H1 (cell line): ENCODE data around the gene RAD51B. TPM values are rescaled to one million over a fixed set of nuclear protein-coding genes. Genes with fewer than 3 reads are reported as not detected.

Experiments
- CTCF ChIA-PET: fragments of 300-600 bp; sonication (Branson Sonifier 250); formaldehyde crosslinking; loops from one replicate; lab custom pipeline; 2021; ENCODE audit not compliant: partially characterized antibody; lab: Charles Lee
- POLR2A ChIA-PET: fragments of 300-600 bp; sonication (Branson Sonifier 250); formaldehyde crosslinking; loops from one replicate; lab custom pipeline; 2021; ENCODE audit warnings: inconsistent platforms; ENCODE audit not compliant: partially characterized antibody; lab: Charles Lee
- DNase-seq, 2 experiments: peaks; one replicate each; pipeline versions ENCODE4 v3.0.0 to v3.0.0-alpha.2; 2010 to 2022; ENCODE audit warnings: low spot score in 2 of 2, low read depth in 1 of 2, mixed read lengths in 1 of 2
- FAIRE-seq: peaks from 2 replicates; lab custom pipeline; 2011; peaks lifted over from hg19 to GRCh38; lab: Jason Lieb, UNC
- H2AFZ ChIP-seq: 2 replicates; pipeline ENCODE4 v1.8.1; 2012; ENCODE audit warnings: low read length, inconsistent platforms
- H2AK5ac ChIP-seq: 2 replicates; pipeline ENCODE4 v1.6.1; 2013; ENCODE audit warnings: low read depth, low read length
- H2BK120ac ChIP-seq: replicated peaks from 2 replicates; pipeline ENCODE3; 2013; ENCODE audit warnings: low read depth, low read length, inconsistent platforms
- H2BK12ac ChIP-seq: 2 replicates; pipeline ENCODE4 v1.6.1; 2013; ENCODE audit warnings: low read depth, low read length
- H2BK15ac ChIP-seq: 2 replicates; pipeline ENCODE4 v1.6.1; 2013; ENCODE audit warnings: low read length
- H2BK20ac ChIP-seq: 2 replicates; pipeline ENCODE4 v1.6.1; 2013; ENCODE audit warnings: low read length
- H2BK5ac ChIP-seq: 2 replicates; pipeline ENCODE4 v1.6.1; 2013; ENCODE audit warnings: low read depth, low read length
- H3K14ac ChIP-seq: 2 replicates; pipeline ENCODE4 v1.6.1; 2013; ENCODE audit warnings: inconsistent platforms; ENCODE audit not compliant: insufficient read length
- H3K18ac ChIP-seq: 2 replicates; pipeline ENCODE4 v1.6.1; 2013; ENCODE audit warnings: low read length; ENCODE audit errors: extremely low read depth
- H3K23ac ChIP-seq: 2 replicates; pipeline ENCODE4 v1.6.1; 2013; ENCODE audit warnings: inconsistent platforms; ENCODE audit not compliant: insufficient read length
- H3K23me2 ChIP-seq: 2 replicates; pipeline ENCODE4 v1.6.1; 2013; ENCODE audit warnings: low read depth, low read length
- H3K27ac ChIP-seq: 2 replicates; pipeline ENCODE4 v1.6.1; 2011; ENCODE audit warnings: low read depth, low read length, inconsistent platforms
- H3K27me3 ChIP-seq, 4 experiments: replicated peaks in 1 of 4; 1 replicate in 1 of 4; 2 replicates in 3 of 4; pipeline versions ENCODE4 v1.6.1 to v1.8.1; 2011 to 2013; ENCODE audit warnings: low read length in 3 of 4, mild to moderate bottlenecking in 3 of 4, inconsistent platforms in 2 of 4, mixed read lengths in 2 of 4, moderate library complexity in 1 of 4; ENCODE audit not compliant: control insufficient read depth in 3 of 4, insufficient read depth in 3 of 4; ENCODE audit errors: extremely low read depth in 1 of 4
- H3K36me3 ChIP-seq, 4 experiments: 2 replicates each; pipeline versions ENCODE4 v1.6.1 to v1.8.1; 2011 to 2013; ENCODE audit warnings: mild to moderate bottlenecking in 4 of 4, low read length in 3 of 4, moderate library complexity in 2 of 4, control low read depth in 1 of 4, inconsistent platforms in 1 of 4; ENCODE audit not compliant: insufficient read depth in 4 of 4, control insufficient read depth in 2 of 4
- H3K4ac ChIP-seq: replicated peaks from 2 replicates; pipeline ENCODE3; 2013; ENCODE audit warnings: low read length, low read depth, mixed read lengths, inconsistent platforms; ENCODE audit not compliant: insufficient read length
- H3K4me1 ChIP-seq, 4 experiments: replicated peaks in 1 of 4; 1 replicate in 1 of 4; 2 replicates in 3 of 4; pipeline versions ENCODE4 v1.6.1 to v1.8.1; 2011 to 2013; ENCODE audit warnings: low read length in 3 of 4, inconsistent platforms in 2 of 4, mixed read lengths in 1 of 4; ENCODE audit not compliant: insufficient read depth in 4 of 4, control insufficient read depth in 3 of 4
- H3K4me2 ChIP-seq, 2 experiments: 2 replicates each; pipeline versions ENCODE4 v1.6.1 to v1.8.1; 2011 to 2013; ENCODE audit warnings: low read depth in 2 of 2, low read length in 2 of 2, control low read depth in 1 of 2, inconsistent platforms in 1 of 2, mild to moderate bottlenecking in 1 of 2; ENCODE audit not compliant: insufficient read depth in 1 of 2
- H3K4me3 ChIP-seq, 4 experiments: fragments of 200-600, 300-600 bp in 1 of 4; sonication (generic), shearing (Covaris generic), sonication (Bioruptor Twin) in 1 of 4; 2 replicates each; pipeline versions ENCODE4 v1.5.1 to v1.8.1; 2011 to 2016; ENCODE audit warnings: low read length in 4 of 4, low read depth in 3 of 4, control low read depth in 2 of 4, inconsistent platforms in 2 of 4, mild to moderate bottlenecking in 2 of 4, mixed read lengths in 1 of 4, moderate library complexity in 1 of 4; ENCODE audit not compliant: insufficient read depth in 2 of 4; ENCODE audit errors: extremely low read depth in 1 of 4
- H3K56ac ChIP-seq: replicated peaks from 2 replicates; pipeline ENCODE3; 2013; ENCODE audit warnings: low read depth, mild to moderate bottlenecking, mixed read lengths, low read length, inconsistent platforms; ENCODE audit not compliant: insufficient read length
- H3K79me1 ChIP-seq: 2 replicates; pipeline ENCODE4 v1.6.1; 2013; ENCODE audit warnings: low read depth, low read length, control low read depth
- H3K79me2 ChIP-seq, 2 experiments: 2 replicates each; pipeline versions ENCODE4 v1.6.1 to v1.8.1; 2012 to 2013; ENCODE audit warnings: low read length in 2 of 2, mild to moderate bottlenecking in 2 of 2, inconsistent platforms in 1 of 2; ENCODE audit not compliant: insufficient read depth in 2 of 2, control insufficient read depth in 1 of 2
- H3K9ac ChIP-seq, 4 experiments: replicated peaks in 1 of 4; 1 replicate in 1 of 4; 2 replicates in 3 of 4; pipeline versions ENCODE4 v1.6.1 to v1.8.1; 2011 to 2013; ENCODE audit warnings: low read depth in 3 of 4, low read length in 3 of 4, control low read depth in 2 of 4, mild to moderate bottlenecking in 2 of 4, moderate library complexity in 2 of 4, inconsistent platforms in 1 of 4; ENCODE audit errors: extremely low read depth in 1 of 4
- H3K9me3 ChIP-seq, 2 experiments: 2 replicates each; pipeline versions ENCODE4 v1.6.1 to v1.8.1; 2012 to 2013; ENCODE audit warnings: mild to moderate bottlenecking in 2 of 2, moderate library complexity in 2 of 2, control low read depth in 1 of 2, inconsistent platforms in 1 of 2, low read depth in 1 of 2, low read length in 1 of 2, mixed read lengths in 1 of 2; ENCODE audit not compliant: insufficient read depth in 2 of 2
- H4K20me1 ChIP-seq, 2 experiments: replicated peaks in 1 of 2; 2 replicates each; pipeline versions ENCODE3 to v1.8.1; 2011 to 2013; ENCODE audit warnings: inconsistent platforms in 2 of 2, low read length in 2 of 2, mild to moderate bottlenecking in 1 of 2; ENCODE audit not compliant: insufficient read depth in 2 of 2, control insufficient read depth in 1 of 2
- H4K5ac ChIP-seq: 2 replicates; pipeline ENCODE4 v1.6.1; 2013; ENCODE audit warnings: low read length, low read depth, mixed read lengths, inconsistent platforms; ENCODE audit not compliant: insufficient read length
- H4K8ac ChIP-seq: 2 replicates; pipeline ENCODE4 v1.8.0; 2013; ENCODE audit warnings: mild to moderate bottlenecking, moderate library complexity, low read length, inconsistent platforms; ENCODE audit not compliant: insufficient read depth; ENCODE audit errors: extremely low read depth
- H4K91ac ChIP-seq: replicated peaks from 2 replicates; pipeline ENCODE3; 2013; ENCODE audit warnings: low read length, mixed read lengths, inconsistent platforms; ENCODE audit not compliant: insufficient read length
- EZH2 ChIP-seq: fragments of 200-600 bp; sonication (generic); IDR thresholded peaks from 2 replicates; pipeline ENCODE4 v1.7.1; 2012; ENCODE audit warnings: low read depth, mild to moderate bottlenecking, moderate library complexity, low read length, inconsistent platforms; ENCODE audit not compliant: severe bottlenecking
- GABPA ChIP-seq: IDR thresholded peaks from 2 replicates; pipeline ENCODE4 v1.6.1; 2011; ENCODE audit warnings: mild to moderate bottlenecking, low read length, moderate library complexity, borderline replicate concordance; ENCODE audit not compliant: insufficient read depth
- SIX5 ChIP-seq: IDR thresholded peaks from 2 replicates; pipeline ENCODE4 v1.6.1; 2011; ENCODE audit warnings: mild to moderate bottlenecking, low read depth, low read length
- TBP ChIP-seq: IDR thresholded peaks from 2 replicates; pipeline ENCODE4 v1.6.1; 2011; ENCODE audit warnings: low read depth, low read length, improper control_type of control experiment
- polyA plus RNA-seq, 7 experiments: library from polyadenylated mRNA; depleted of rRNA in 3 of 7; stranded (reverse) in 5 of 7; unstranded in 2 of 7; fragments of >200 nt in 5 of 7; fragments of 200-250 nt in 2 of 7; gene quantifications; 1 replicate in 5 of 7; 2 replicates in 1 of 7; 4 replicates in 1 of 7; pipeline versions ENCODE4 v1.2.1 to v1.2.3, GENCODE V29; 2011 to 2013; ENCODE audit warnings: missing spikeins in 2 of 7, mixed read lengths in 2 of 7
- total RNA-seq: library from RNA; stranded (reverse); fragmentation: NEBNext Ultra II Directional; extraction: Animal tissue kit (Norgen Biotek cat#: 25700); gene quantifications from 2 replicates; pipeline ENCODE4 v1.2.1, GENCODE V29; 2021

Gene RAD51B
- total and polyA plus RNA-seq, 2 of the 8 experiments (the other 6 are each of a cell fraction or from before 2014, with no cell fraction given): 3.9 to 14.9 TPM

DNA sequence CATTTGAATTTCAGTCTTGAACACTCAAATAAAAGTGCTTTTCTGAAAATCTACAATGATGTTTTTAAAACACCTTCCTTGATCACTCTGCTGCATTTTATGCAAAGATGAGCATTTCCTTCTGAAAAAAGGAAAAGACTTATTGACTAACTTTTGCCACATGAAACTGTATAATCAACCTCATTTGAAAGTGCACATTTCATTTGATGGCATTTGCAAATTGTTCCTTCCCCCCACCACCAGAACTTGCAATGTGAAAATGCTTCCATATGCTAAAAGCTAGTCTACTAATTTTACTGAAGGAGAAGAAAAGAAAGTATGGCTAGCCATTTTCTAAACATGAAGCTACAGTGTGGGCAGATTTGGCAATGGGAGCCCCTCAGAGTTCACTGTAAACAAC, 159.2 kb downstream of the RAD51B start:
- no peaks in the 10 kb centered on the region for H4K20me1 ChIP-seq
- peak overlapping the region in 1 of 4 experiments; percentile 34; a peak in 1 of 7 replicates for H3K9ac ChIP-seq
- H3K4me1 ChIP-seq: peaks cover 0 to 4% (median under 1%) of the 10 kb centered on the region in 4 experiments; a peak in 2 of 7 replicates
- H3K36me3 ChIP-seq: no peaks in the 10 kb centered on the region
- H3K18ac ChIP-seq: no peak overlapping the region
- no peak overlapping the region for H2AFZ ChIP-seq
- no peaks in the 10 kb centered on the region for H3K27me3 ChIP-seq
- H3K27ac ChIP-seq: no peak overlapping the region
- H2AK5ac ChIP-seq: no peak overlapping the region
- H3K79me2 ChIP-seq: no peaks in the 10 kb centered on the region
- H2BK120ac ChIP-seq: no peak overlapping the region
- no peak overlapping the region for H2BK20ac ChIP-seq
- H3K56ac ChIP-seq: no peak overlapping the region
- H4K91ac ChIP-seq: no peak overlapping the region
- no peaks in the 10 kb centered on the region for H3K23me2 ChIP-seq
- H4K8ac ChIP-seq: no peak overlapping the region
- no peak overlapping the region for H3K4me2 ChIP-seq
- ChIA-PET POLR2A (no interaction called here), CTCF (interaction anchor here (1.2 kb wide), 1 partner anchor 263 kb away, joined by 3 read pairs; no protein-coding TSS in a partner anchor)
- H2BK5ac ChIP-seq: no peak overlapping the region
- DNase-seq (no peak), FAIRE-seq (no peak)
- no peak overlapping the region for H3K23ac ChIP-seq
- no peak overlapping the region for H2BK12ac ChIP-seq
- H4K5ac ChIP-seq: no peak overlapping the region
- H3K9me3 ChIP-seq: no peaks in the 10 kb centered on the region
- no peaks in the 10 kb centered on the region for H3K79me1 ChIP-seq
- H2BK15ac ChIP-seq: no peak overlapping the region
- H3K4ac ChIP-seq: no peak overlapping the region
- H3K4me3 ChIP-seq: no peak overlapping the region
- H3K14ac ChIP-seq: no peak overlapping the region
- no peak for TF ChIP-seq TBP
- no peak for TF ChIP-seq SIX5
- TF ChIP-seq EZH2: no peak
- no peak for TF ChIP-seq GABPA
